Smooth muscle cell (in vitro differentiated cells): ENCODE results near the gene RNF11. TPM values are rescaled to one million over a fixed set of nuclear protein-coding genes. Genes with fewer than 3 reads are reported as not detected.

ENCODE experiments used
- DNase-seq: peaks from one replicate; lab custom pipeline; 2025; ENCODE audit not compliant: unreplicated experiment; lab: John Stamatoyannopoulos, UW
- H2AFZ ChIP-seq: fragments of 200-600 bp; sonication (generic); 2 replicates; pipeline ENCODE4 v1.6.0; 2016; ENCODE audit warnings: antibody characterized with exemption, low read depth, mild to moderate bottlenecking
- H3F3A ChIP-seq: fragments of 200-600 bp; sonication (generic); 2 replicates; pipeline ENCODE4 v1.6.0; 2017; ENCODE audit warnings: antibody characterized with exemption, low read depth
- H3K27ac ChIP-seq: fragments of 200-600 bp; sonication (generic); 2 replicates; pipeline ENCODE4 v1.5.1; 2016; ENCODE audit warnings: low read depth, mild to moderate bottlenecking
- H3K27me3 ChIP-seq: fragments of 200-600 bp; sonication (generic); 2 replicates; pipeline ENCODE4 v1.6.1; 2016; ENCODE audit warnings: low read depth, mild to moderate bottlenecking
- H3K36me3 ChIP-seq: fragments of 200-600 bp; sonication (generic); 2 replicates; pipeline ENCODE4 v1.5.1; 2016; ENCODE audit warnings: low read depth
- H3K4me1 ChIP-seq: fragments of 200-600 bp; sonication (generic); 2 replicates; pipeline ENCODE4 v1.5.1; 2016; ENCODE audit warnings: low read depth
- H3K4me2 ChIP-seq: fragments of 200-600 bp; sonication (generic); 2 replicates; pipeline ENCODE4 v1.6.0; 2016; ENCODE audit warnings: mild to moderate bottlenecking
- H3K4me3 ChIP-seq: fragments of 200-600 bp; sonication (generic); 2 replicates; pipeline ENCODE4 v1.5.1; 2016; ENCODE audit warnings: mild to moderate bottlenecking
- H3K79me2 ChIP-seq: fragments of 200-600 bp; sonication (generic); 2 replicates; pipeline ENCODE4 v1.6.0; 2016; ENCODE audit warnings: low read depth, mild to moderate bottlenecking
- H3K9ac ChIP-seq: fragments of 200-600 bp; sonication (generic); 2 replicates; pipeline ENCODE4 v1.6.0; 2016; ENCODE audit warnings: low read depth
- H3K9me3 ChIP-seq: fragments of 200-600 bp; sonication (generic); replicated peaks from 2 replicates; pipeline ENCODE4 v1.5.1; 2016; ENCODE audit warnings: low read depth
- H4K20me1 ChIP-seq: fragments of 200-600 bp; sonication (generic); 2 replicates; pipeline ENCODE4 v1.6.0; 2016; ENCODE audit warnings: low read depth
- WGBS: methylation state at CpG from one replicate; pipeline ENCODE4 v1.1.7; 2016; ENCODE audit warnings: low lambda C conversion rate; 5-methylcytosine and 5-hydroxymethylcytosine counted together
- polyA plus RNA-seq: library from polyadenylated mRNA; unstranded; fragments of >200 nt; fragmentation: Nextera tagmentation; extraction: Ambion mirVana; gene quantifications from 2 replicates; pipeline ENCODE4 v1.2.1, GENCODE V29; 2016
- total RNA-seq: library from RNA; depleted of rRNA; stranded (reverse); fragments of >200 nt; gene quantifications from 2 replicates; pipeline ENCODE4 v1.2.3, GENCODE V29; 2014
- TF ChIP-seq, protein P1 (sequence below): fragments of 200-600 bp; sonication (generic); IDR thresholded peaks from 2 replicates; pipeline ENCODE4 v1.5.1; 2017; ENCODE audit warnings: borderline replicate concordance, mild to moderate bottlenecking, antibody characterized with exemption; ENCODE audit not compliant: insufficient read depth, poor library complexity, severe bottlenecking

The RNF11 gene
- total and polyA plus RNA-seq, 2 experiments from 2014 or later, result 68.7 to 123 TPM

GRCh38 chr1:51312718-51313117 lies 76.6 kb downstream of the RNF11 start:
- peaks cover 3% of the 10 kb centered on the region for H3K4me1 ChIP-seq
- H3F3A ChIP-seq, result no peaks in the 10 kb centered on the region
- DNase-seq, result no peak
- H3K9ac ChIP-seq, result no peak overlapping the region
- TF ChIP-seq, protein P1, sequence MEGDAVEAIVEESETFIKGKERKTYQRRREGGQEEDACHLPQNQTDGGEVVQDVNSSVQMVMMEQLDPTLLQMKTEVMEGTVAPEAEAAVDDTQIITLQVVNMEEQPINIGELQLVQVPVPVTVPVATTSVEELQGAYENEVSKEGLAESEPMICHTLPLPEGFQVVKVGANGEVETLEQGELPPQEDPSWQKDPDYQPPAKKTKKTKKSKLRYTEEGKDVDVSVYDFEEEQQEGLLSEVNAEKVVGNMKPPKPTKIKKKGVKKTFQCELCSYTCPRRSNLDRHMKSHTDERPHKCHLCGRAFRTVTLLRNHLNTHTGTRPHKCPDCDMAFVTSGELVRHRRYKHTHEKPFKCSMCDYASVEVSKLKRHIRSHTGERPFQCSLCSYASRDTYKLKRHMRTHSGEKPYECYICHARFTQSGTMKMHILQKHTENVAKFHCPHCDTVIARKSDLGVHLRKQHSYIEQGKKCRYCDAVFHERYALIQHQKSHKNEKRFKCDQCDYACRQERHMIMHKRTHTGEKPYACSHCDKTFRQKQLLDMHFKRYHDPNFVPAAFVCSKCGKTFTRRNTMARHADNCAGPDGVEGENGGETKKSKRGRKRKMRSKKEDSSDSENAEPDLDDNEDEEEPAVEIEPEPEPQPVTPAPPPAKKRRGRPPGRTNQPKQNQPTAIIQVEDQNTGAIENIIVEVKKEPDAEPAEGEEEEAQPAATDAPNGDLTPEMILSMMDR, result no peak
- H4K20me1 ChIP-seq, result no peaks in the 10 kb centered on the region
- H3K36me3 ChIP-seq, result no peaks in the 10 kb centered on the region
- no peak overlapping the region for H3K4me2 ChIP-seq
- H2AFZ ChIP-seq, result no peak overlapping the region
- H3K4me3 ChIP-seq, result no peak overlapping the region
- no peaks in the 10 kb centered on the region for H3K9me3 ChIP-seq
- H3K27ac ChIP-seq, result no peak overlapping the region
- H3K79me2 ChIP-seq, result no peaks in the 10 kb centered on the region
- 94% methylated on average over 4 of the region's 4 CpGs for WGBS
- no peaks in the 10 kb centered on the region for H3K27me3 ChIP-seq

GRCh38 chr1:51313268-51313852 lies 77.3 kb downstream of the RNF11 start:
- DNase-seq, result no peak
- WGBS, result 94% methylated on average over 5 of the region's 5 CpGs
- Histone ChIP-seq H3K36me3 (no peaks in the 10 kb centered on the region), H3K9ac (no peak overlapping the region), H3K9me3 (no peaks in the 10 kb centered on the region), H3F3A (no peaks in the 10 kb centered on the region), H4K20me1 (no peaks in the 10 kb centered on the region), H3K27me3 (no peaks in the 10 kb centered on the region), H3K27ac (peak overlapping the region; percentile 87), H2AFZ (no peak overlapping the region), H3K4me3 (no peak overlapping the region), H3K79me2 (no peaks in the 10 kb centered on the region), H3K4me1 (peaks cover 3% of the 10 kb centered on the region), H3K4me2 (peak overlapping the region; percentile 67)
- TF ChIP-seq, protein P1, result no peak

GRCh38 chr1:51313961-51314777 lies 78.1 kb downstream of the RNF11 start:
- peak overlapping the region; percentile 60 for H3K9ac ChIP-seq

More at GRCh38 chr1:51313961-51314777, 78.1 kb downstream of the RNF11 start:
- DNase-seq, result no peak
- peak overlapping the region; percentile 67 for H3K4me2 ChIP-seq
- H3K27me3 ChIP-seq, result no peaks in the 10 kb centered on the region
- H3F3A ChIP-seq, result no peaks in the 10 kb centered on the region
- no peaks in the 10 kb centered on the region for H3K36me3 ChIP-seq
- no peaks in the 10 kb centered on the region for H3K79me2 ChIP-seq
- H3K4me1 ChIP-seq, result peaks cover 3% of the 10 kb centered on the region
- 63% methylated on average over 12 of the region's 12 CpGs for WGBS
- no peak overlapping the region for H2AFZ ChIP-seq
- no peaks in the 10 kb centered on the region for H3K9me3 ChIP-seq
- TF ChIP-seq, protein P1, result no peak
- H3K4me3 ChIP-seq, result no peak overlapping the region
- peak overlapping the region; percentile 87 for H3K27ac ChIP-seq
- no peaks in the 10 kb centered on the region for H4K20me1 ChIP-seq
